ENCODE data around the gene ANO1.

Gene ANO1

GRCh38 chr11:70099578-70100279 is 21.6 kb downstream of the ANO1 start:
- TF ChIP-seq, protein P1, sequence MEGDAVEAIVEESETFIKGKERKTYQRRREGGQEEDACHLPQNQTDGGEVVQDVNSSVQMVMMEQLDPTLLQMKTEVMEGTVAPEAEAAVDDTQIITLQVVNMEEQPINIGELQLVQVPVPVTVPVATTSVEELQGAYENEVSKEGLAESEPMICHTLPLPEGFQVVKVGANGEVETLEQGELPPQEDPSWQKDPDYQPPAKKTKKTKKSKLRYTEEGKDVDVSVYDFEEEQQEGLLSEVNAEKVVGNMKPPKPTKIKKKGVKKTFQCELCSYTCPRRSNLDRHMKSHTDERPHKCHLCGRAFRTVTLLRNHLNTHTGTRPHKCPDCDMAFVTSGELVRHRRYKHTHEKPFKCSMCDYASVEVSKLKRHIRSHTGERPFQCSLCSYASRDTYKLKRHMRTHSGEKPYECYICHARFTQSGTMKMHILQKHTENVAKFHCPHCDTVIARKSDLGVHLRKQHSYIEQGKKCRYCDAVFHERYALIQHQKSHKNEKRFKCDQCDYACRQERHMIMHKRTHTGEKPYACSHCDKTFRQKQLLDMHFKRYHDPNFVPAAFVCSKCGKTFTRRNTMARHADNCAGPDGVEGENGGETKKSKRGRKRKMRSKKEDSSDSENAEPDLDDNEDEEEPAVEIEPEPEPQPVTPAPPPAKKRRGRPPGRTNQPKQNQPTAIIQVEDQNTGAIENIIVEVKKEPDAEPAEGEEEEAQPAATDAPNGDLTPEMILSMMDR (conservative IDR thresholded peaks at IDR 0.05; ENCODE audit: low read depth, low read length) = no peak
- peaks cover 28% of the 10 kb centered on the region; the same call in 1 of the 2 replicates for H3K27me3 ChIP-seq (ENCODE audit: insufficient read depth, low read depth)
- no peak overlapping the region for H3K4me3 ChIP-seq (IDR thresholded peaks at IDR 0.05; ENCODE audit: insufficient read depth, low read depth, low read length)
- no peaks in the 10 kb centered on the region for H3K4me1 ChIP-seq (ENCODE audit: low read depth, poor library complexity, severe bottlenecking)
- H3K9ac ChIP-seq = no peak overlapping the region
- no peak overlapping the region for H2AFZ ChIP-seq (ENCODE audit: low read depth)
- no peak overlapping the region for H3K4me2 ChIP-seq
- H3K36me3 ChIP-seq (ENCODE audit: insufficient read depth) = no peaks in the 10 kb centered on the region
- no peaks in the 10 kb centered on the region for H3K79me2 ChIP-seq (ENCODE audit: insufficient read depth, low read depth)
- H3K27ac ChIP-seq = no peak overlapping the region
- H4K20me1 ChIP-seq (ENCODE audit: insufficient read depth) = no peaks in the 10 kb centered on the region

- Histone ChIP-seq H3K9ac (no peak overlapping the region), H3K4me3 (IDR thresholded peaks at IDR 0.05; ENCODE audit: insufficient read depth, low read depth, low read length) (no peak overlapping the region), H3K79me2 (ENCODE audit: insufficient read depth, low read depth) (no peaks in the 10 kb centered on the region), H2AFZ (ENCODE audit: low read depth) (no peak overlapping the region), H3K36me3 (ENCODE audit: insufficient read depth) (no peaks in the 10 kb centered on the region), H3K4me1 (ENCODE audit: low read depth, poor library complexity, severe bottlenecking) (no peaks in the 10 kb centered on the region), H3K27me3 (ENCODE audit: insufficient read depth, low read depth) (peaks cover 30% of the 10 kb centered on the region; the same call in 1 of the 2 replicates), H4K20me1 (ENCODE audit: insufficient read depth) (no peaks in the 10 kb centered on the region), H3K27ac (no peak overlapping the region), H3K4me2 (no peak overlapping the region)
- TF ChIP-seq, protein P1 (conservative IDR thresholded peaks at IDR 0.05; ENCODE audit: low read depth, low read length) = no peak
These were observed 22.1 kb downstream of the ANO1 start for GRCh38 chr11:70100280-70100603.

- Histone ChIP-seq H3K4me1 (ENCODE audit: low read depth, poor library complexity, severe bottlenecking) (no peaks in the 10 kb centered on the region), H4K20me1 (ENCODE audit: insufficient read depth) (no peaks in the 10 kb centered on the region), H3K27me3 (ENCODE audit: insufficient read depth, low read depth) (peaks cover 32% of the 10 kb centered on the region; the same call in 1 of the 2 replicates), H3K4me3 (IDR thresholded peaks at IDR 0.05; ENCODE audit: insufficient read depth, low read depth, low read length) (no peak overlapping the region), H3K27ac (no peak overlapping the region), H3K36me3 (ENCODE audit: insufficient read depth) (no peaks in the 10 kb centered on the region), H3K4me2 (no peak overlapping the region), H2AFZ (ENCODE audit: low read depth) (no peak overlapping the region), H3K9ac (no peak overlapping the region), H3K79me2 (ENCODE audit: insufficient read depth, low read depth) (no peaks in the 10 kb centered on the region)
- TF ChIP-seq, protein P1 (conservative IDR thresholded peaks at IDR 0.05; ENCODE audit: low read depth, low read length) = no peak
These were observed 22.7 kb downstream of the ANO1 start for GRCh38 chr11:70100791-70101190.

DNA sequence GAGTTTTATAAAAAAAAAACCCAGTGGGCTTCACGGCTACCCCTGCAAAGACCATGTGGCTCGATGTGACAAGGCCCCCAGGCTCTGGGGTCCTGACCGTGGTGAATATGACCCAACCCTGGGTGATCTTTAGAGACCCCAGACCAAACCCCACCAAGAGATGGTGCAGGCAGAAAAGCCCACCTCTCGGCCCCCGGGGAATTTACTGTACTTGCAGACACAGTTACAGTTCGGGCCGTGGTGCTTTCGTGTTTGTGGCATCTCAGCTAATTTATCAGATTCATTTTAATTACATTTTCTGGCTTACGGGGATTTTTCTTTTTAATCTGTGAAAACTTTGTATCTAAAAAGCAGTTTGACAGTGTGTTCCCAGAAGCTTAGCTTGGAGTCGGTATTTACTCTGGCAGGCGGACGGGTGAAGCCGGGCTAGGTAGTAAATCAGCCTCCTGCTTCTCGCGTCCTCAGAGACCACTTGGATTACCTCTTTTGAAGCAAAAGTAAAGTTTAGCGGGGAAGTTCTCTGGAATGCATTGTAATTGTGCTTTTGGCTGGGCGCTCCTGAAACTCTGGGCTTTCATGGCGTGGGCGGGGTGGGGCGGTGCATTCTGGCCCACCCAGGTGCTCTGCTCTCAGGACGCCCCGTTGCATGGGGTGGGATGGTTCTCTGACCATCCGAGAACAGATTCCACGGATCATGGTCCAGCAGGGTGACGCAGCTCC is 25.3 kb downstream of the ANO1 start:
- Histone ChIP-seq H3K4me1 (ENCODE audit: low read depth, poor library complexity, severe bottlenecking) (no peaks in the 10 kb centered on the region), H3K36me3 (ENCODE audit: insufficient read depth) (no peaks in the 10 kb centered on the region), H3K9ac (no peak overlapping the region), H2AFZ (ENCODE audit: low read depth) (no peak overlapping the region), H3K4me2 (no peak overlapping the region), H3K4me3 (IDR thresholded peaks at IDR 0.05; ENCODE audit: insufficient read depth, low read depth, low read length) (no peak overlapping the region), H3K79me2 (ENCODE audit: insufficient read depth, low read depth) (no peaks in the 10 kb centered on the region), H3K27ac (no peak overlapping the region), H4K20me1 (ENCODE audit: insufficient read depth) (no peaks in the 10 kb centered on the region), H3K27me3 (ENCODE audit: insufficient read depth, low read depth) (peaks cover 33% of the 10 kb centered on the region; the same call in 1 of the 2 replicates)
- TF ChIP-seq, protein P1 (conservative IDR thresholded peaks at IDR 0.05; ENCODE audit: low read depth, low read length) = no peak

Measured in KMS-11 (cell line).